GM12878 (cell line): Measurements from ENCODE around the gene XAB2. TPM values are rescaled to one million over a fixed set of nuclear protein-coding genes. Genes with fewer than 3 reads are reported as not detected.

Experiments used
- ATAC-seq: fragments of 200-7000 bp; cut with Tn5 transposase; 3 replicates; pipeline ENCODE4 v1.9.1; 2020; ENCODE audit warnings: mild to moderate bottlenecking, moderate library complexity
- BruUV-seq: library from RNA; stranded (reverse); fragments of 400-500 nt; replicated peaks from 2 replicates; lab custom pipeline; 2021; lab: Mats Ljungman, UMichigan
- CTCF ChIA-PET: fragments of 300-600 bp; sonication (Branson Sonifier 250); formaldehyde crosslinking; extraction: SDS; loops from one replicate; lab custom pipeline; 2021; ENCODE audit warnings: inconsistent platforms; lab: Yijun Ruan, JAX
- POLR2A ChIA-PET: fragments of 350-600 bp; formaldehyde crosslinking; extraction: SDS; loops from one replicate; lab custom pipeline; 2021; ENCODE audit warnings: inconsistent platforms; lab: Charles Lee
- RAD21 ChIA-PET: fragments of 300-600 bp; sonication (Branson Sonifier 250); formaldehyde crosslinking; loops from one replicate; lab custom pipeline; 2023; ENCODE audit warnings: antibody characterized with exemption; ENCODE audit not compliant: unreplicated experiment; lab: Charles Lee
- SMC1A ChIA-PET: fragments of 300-600 bp; sonication (Branson Sonifier 250); formaldehyde crosslinking; loops from one replicate; lab custom pipeline; 2023; ENCODE audit not compliant: unreplicated experiment, uncharacterized antibody; lab: Charles Lee
- DNase-seq: peaks from one replicate; pipeline ENCODE4 v3.0.0-alpha.2; 2011; ENCODE audit warnings: low read depth, low spot score
- FAIRE-seq: peaks from 3 replicates; lab custom pipeline; 2011; peaks lifted over from hg19 to GRCh38; lab: Jason Lieb, UNC
- H2AFZ ChIP-seq: 2 replicates; pipeline ENCODE4 v1.6.0; 2011; ENCODE audit warnings: low read depth, low read length, control low read depth; ENCODE audit not compliant: control insufficient read depth
- H3K27ac ChIP-seq: 2 replicates; pipeline ENCODE4 v1.5.1; 2011; ENCODE audit warnings: control low read depth; ENCODE audit not compliant: control insufficient read depth, insufficient read depth
- H3K27me3 ChIP-seq, 2 experiments: replicated peaks in 1 of 2; 2 replicates each; pipeline versions ENCODE4 v1.6.0 to v1.6.1; 2011; ENCODE audit warnings: low read length in 1 of 2; ENCODE audit not compliant: control insufficient read depth in 2 of 2, insufficient read depth in 2 of 2
- H3K36me3 ChIP-seq, 2 experiments: 2 replicates each; pipeline ENCODE4 v1.5.1; 2011; ENCODE audit warnings: low read length in 1 of 2; ENCODE audit not compliant: control insufficient read depth in 2 of 2, insufficient read depth in 2 of 2
- H3K4me1 ChIP-seq: 2 replicates; pipeline ENCODE4 v1.6.1; 2011; ENCODE audit warnings: mild to moderate bottlenecking, low read length, moderate library complexity, mixed read lengths; ENCODE audit not compliant: control insufficient read depth, insufficient read depth
- H3K4me2 ChIP-seq: 2 replicates; pipeline ENCODE4 v1.6.0; 2011; ENCODE audit warnings: control low read depth; ENCODE audit not compliant: control insufficient read depth, insufficient read depth
- H3K4me3 ChIP-seq: fragments of 200-600 bp; sonication (generic); 2 replicates; pipeline ENCODE4 v1.5.1; 2016
- H3K79me2 ChIP-seq: 2 replicates; pipeline ENCODE4 v1.6.0; 2011; ENCODE audit warnings: low read length; ENCODE audit not compliant: control insufficient read depth, insufficient read depth
- H3K9ac ChIP-seq: 2 replicates; pipeline ENCODE4 v1.8.0; 2011; ENCODE audit warnings: low read length, control low read depth, mixed read lengths; ENCODE audit not compliant: control insufficient read depth, insufficient read depth
- H3K9me3 ChIP-seq: replicated peaks from 3 replicates; pipeline ENCODE4 v1.5.1; 2011; ENCODE audit warnings: mild to moderate bottlenecking, low read length; ENCODE audit not compliant: control insufficient read depth, insufficient read depth
- H4K20me1 ChIP-seq: 2 replicates; pipeline ENCODE4 v1.6.0; 2011; ENCODE audit not compliant: control insufficient read depth, insufficient read depth
- BHLHE40 ChIP-seq, 2 experiments: fragments of 450-650 bp in 1 of 2; IDR thresholded peaks; 2 replicates each; pipeline ENCODE4 v1.6.1; 2011 to 2017; ENCODE audit warnings: low read depth in 2 of 2, borderline replicate concordance in 1 of 2, improper control_type of control experiment in 1 of 2, low read length in 1 of 2, mild to moderate bottlenecking in 1 of 2
- BRCA1 ChIP-seq: IDR thresholded peaks from 2 replicates; pipeline ENCODE4 v1.6.1; 2011; ENCODE audit warnings: low read depth, low read length, improper control_type of control experiment
- IRF4 ChIP-seq: IDR thresholded peaks from 2 replicates; pipeline ENCODE4 v1.6.1; 2011; ENCODE audit warnings: low read depth, low read length
- NR2F1 ChIP-seq: fragments of 450-650 bp; conservative IDR thresholded peaks from 2 replicates; pipeline ENCODE4 v1.6.1; 2017; ENCODE audit warnings: mild to moderate bottlenecking
- POU2F2 ChIP-seq: IDR thresholded peaks from 3 replicates; pipeline ENCODE4 v1.6.1; 2011; ENCODE audit warnings: low read depth, mild to moderate bottlenecking, low read length, borderline replicate concordance
- RELA ChIP-seq: fragments of 450-650 bp; IDR thresholded peaks from 2 replicates; pipeline ENCODE4 v1.8.0; 2014; ENCODE audit warnings: borderline replicate concordance; ENCODE audit not compliant: partially characterized antibody
- SIN3A ChIP-seq: IDR thresholded peaks from 2 replicates; pipeline ENCODE4 v1.6.1; 2012; ENCODE audit warnings: low read depth, low read length, improper control_type of control experiment
- SMAD5 ChIP-seq: IDR thresholded peaks from 2 replicates; pipeline ENCODE4 v1.6.1; 2016; ENCODE audit warnings: antibody characterized with exemption, low read depth
- SPI1 ChIP-seq: IDR thresholded peaks from 2 replicates; pipeline ENCODE4 v1.6.1; 2011; ENCODE audit warnings: low read depth, mild to moderate bottlenecking, low read length, moderate library complexity, borderline replicate concordance; ENCODE audit not compliant: insufficient read depth
- ZSCAN29 ChIP-seq: fragments of 450-650 bp; IDR thresholded peaks from 2 replicates; pipeline ENCODE4 v1.6.1; 2017; ENCODE audit warnings: mild to moderate bottlenecking, moderate library complexity
- WGBS: methylation state at CpG from one replicate; pipeline ENCODE4 v1.1.6; 2016; ENCODE audit warnings: low lambda C conversion rate; ENCODE audit not compliant: insufficient replicate concordance, insufficient coverage; ENCODE audit errors: missing lambda C conversion rate; 5-methylcytosine and 5-hydroxymethylcytosine counted together
- in situ Hi-C: fragments of 300-500 bp; cut with MboI; formaldehyde crosslinking; loops from 9 replicates; pipeline ENCODE4 v1.14.3; 2018; ENCODE audit warnings: mixed read lengths
- intact Hi-C: fragments of 100-400 bp; cut with micrococcal nuclease; formaldehyde crosslinking; loops from one replicate; pipeline ENCODE4 v1.14.2; 2022; ENCODE audit not compliant: unreplicated experiment
- polyA plus RNA-seq, 11 experiments: library from polyadenylated mRNA; depleted of rRNA in 4 of 11; unstranded in 6 of 11; stranded (reverse) in 5 of 11; fragments of >200 nt; fragmentation: Nextera tagmentation in 4 of 11; fragmentation: Illumina TruSeq in 1 of 11; extraction: Ambion mirVana in 4 of 11; extraction: Trizol in 1 of 11; gene quantifications; 1 replicate in 1 of 11; 2 replicates in 10 of 11; pipeline versions ENCODE4 v1.2.1 to v1.2.3, GENCODE V29; 2011 to 2016; ENCODE audit warnings: inconsistent platforms in 2 of 11, missing spikeins in 2 of 11, low read depth in 1 of 11
- total RNA-seq, 4 experiments: library from RNA; depleted of rRNA in 3 of 4; stranded (reverse); fragments of >200 nt in 3 of 4; fragmentation: Illumina TruSeq in 1 of 4; extraction: Trizol in 1 of 4; gene quantifications; 2 replicates each; pipeline versions ENCODE4 v1.2.1 to v1.2.3, GENCODE V29; 2013 to 2021
- TF ChIP-seq, protein P1 (sequence below): fragments of 450-650 bp; IDR thresholded peaks from 2 replicates; pipeline ENCODE4 v1.6.1; 2017; ENCODE audit warnings: mild to moderate bottlenecking, low read depth, inconsistent platforms; ENCODE audit not compliant: poor library complexity, severe bottlenecking

Gene XAB2
- total and polyA plus RNA-seq, 10 of the 15 experiments (the other 5 are each of a cell fraction or from before 2014, with no cell fraction given), result 0.34 to 45.1 (median 18.8) TPM

DNA sequence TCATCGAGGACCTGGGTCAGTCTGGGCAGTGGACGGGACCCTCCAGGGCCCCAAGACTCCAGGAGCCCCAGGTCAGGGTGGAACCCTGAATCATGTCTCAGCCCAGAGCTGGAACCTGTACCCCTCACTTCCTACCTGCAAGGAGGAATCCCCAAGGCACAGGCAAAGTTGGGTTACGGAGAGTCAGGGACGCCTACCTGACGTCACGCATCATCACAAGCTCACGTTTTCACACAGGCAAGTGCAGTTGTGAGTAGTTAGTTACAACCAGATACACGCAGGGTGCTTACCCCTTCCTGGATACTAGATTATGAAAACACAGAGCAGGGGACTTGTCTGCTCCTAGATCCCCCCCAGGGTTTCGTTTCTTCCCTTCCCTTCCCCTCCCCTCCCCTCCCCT is 41.4 kb upstream of the XAB2 start:
- no peak overlapping the region for H3K4me3 ChIP-seq
- peaks cover 5% of the 10 kb centered on the region for H3K4me1 ChIP-seq
- H4K20me1 ChIP-seq, result no peaks in the 10 kb centered on the region
- H3K36me3 ChIP-seq, result no peaks in the 10 kb centered on the region
- peaks cover 4 to 7% of the 10 kb centered on the region in 2 experiments; a peak in 3 of 4 replicates for H3K27me3 ChIP-seq
- H3K27ac ChIP-seq, result no peak overlapping the region
- SMC1A ChIA-PET, result no interaction called here
- CTCF ChIA-PET, result interaction anchor here (0.7 kb wide), 1 partner anchor 30 kb away, joined by 3 read pairs; no protein-coding TSS in a partner anchor
- in situ Hi-C loops, result no loop called here
- H3K9me3 ChIP-seq, result no peaks in the 10 kb centered on the region; the same call in 2 of the 3 replicates
- no peaks in the 10 kb centered on the region for H3K79me2 ChIP-seq
- intact Hi-C loops, result loop anchor here (10.0 kb wide), 1 partner anchor 286 kb away; no protein-coding TSS in a partner anchor
- no peak for DNase-seq
- no peak overlapping the region for H2AFZ ChIP-seq
- FAIRE-seq, result no peak
- no peak for TF ChIP-seq POU2F2
- BruUV-seq, result no TSS peak
- WGBS, result 12% methylated on average over 9 of the region's 9 CpGs
- H3K9ac ChIP-seq, result no peak overlapping the region
- no peak for ATAC-seq
- RAD21 ChIA-PET, result no interaction called here
- POLR2A ChIA-PET, result no interaction called here
- H3K4me2 ChIP-seq, result no peak overlapping the region

DNA sequence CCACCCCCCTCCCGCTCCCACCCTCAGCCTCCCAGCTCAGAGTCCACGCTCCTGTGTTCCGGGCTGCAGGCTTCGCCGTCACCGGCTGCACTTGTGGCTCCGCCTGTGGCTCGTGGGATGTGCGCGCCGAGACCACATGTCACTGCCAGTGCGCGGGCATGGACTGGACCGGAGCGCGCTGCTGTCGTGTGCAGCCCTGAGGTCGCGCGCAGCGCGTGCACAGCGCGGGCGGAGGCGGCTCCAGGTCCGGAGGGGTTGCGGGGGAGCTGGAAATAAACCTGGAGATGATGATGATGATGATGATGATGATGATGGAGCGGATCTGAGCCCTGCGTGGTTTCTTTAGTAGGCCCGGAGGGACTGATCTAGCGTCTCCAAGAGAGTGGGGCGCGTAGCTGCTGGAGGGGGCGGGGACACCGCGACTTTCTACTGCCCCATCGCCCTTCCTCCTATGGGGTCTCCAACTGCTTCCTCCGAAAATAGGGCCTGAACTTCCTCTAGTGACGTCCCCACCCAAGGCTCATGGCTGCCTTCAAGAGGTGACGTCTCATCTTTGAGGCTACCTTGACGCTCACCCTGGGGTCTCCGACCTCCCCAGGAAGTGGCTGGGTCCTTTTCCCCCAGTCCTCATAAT is 40.9 kb upstream of the XAB2 start:
- Histone ChIP-seq H2AFZ (no peak overlapping the region), H3K27me3 (peaks cover 4 to 7% of the 10 kb centered on the region in 2 experiments; a peak in 3 of 4 replicates), H3K36me3 (no peaks in the 10 kb centered on the region), H3K4me3 (no peak overlapping the region), H4K20me1 (no peaks in the 10 kb centered on the region), H3K79me2 (no peaks in the 10 kb centered on the region), H3K9me3 (no peaks in the 10 kb centered on the region), H3K9ac (no peak overlapping the region), H3K4me1 (no peaks in the 10 kb centered on the region; the same call in 1 of the 2 replicates), H3K4me2 (0 out of 2 replicates have a peak overlapping the region, but pooled peaks have one; percentile 11), H3K27ac (no peak overlapping the region)
- SMC1A ChIA-PET, result interaction anchor here (0.7 kb wide), 1 partner anchor 12 kb away, joined by 3 read pairs; no protein-coding TSS in a partner anchor
- no peak for ATAC-seq
- RAD21 ChIA-PET, result no interaction called here
- WGBS, result 4% methylated on average over 37 of the region's 43 CpGs
- FAIRE-seq, result no peak
- CTCF ChIA-PET, result no interaction called here
- TF ChIP-seq SPI1 (no peak), IRF4 (no peak), ZSCAN29 (no peak), SMAD5 (no peak), BHLHE40 (IDR thresholded peaks at IDR 0.05; ENCODE audit: borderline replicate concordance in 1 of 2, low read depth in 2 of 2, low read length in 1 of 2) (no peak), NR2F1 (no peak), SIN3A (no peak), BRCA1 (no peak), RELA (no peak)
- TF ChIP-seq, protein P1, sequence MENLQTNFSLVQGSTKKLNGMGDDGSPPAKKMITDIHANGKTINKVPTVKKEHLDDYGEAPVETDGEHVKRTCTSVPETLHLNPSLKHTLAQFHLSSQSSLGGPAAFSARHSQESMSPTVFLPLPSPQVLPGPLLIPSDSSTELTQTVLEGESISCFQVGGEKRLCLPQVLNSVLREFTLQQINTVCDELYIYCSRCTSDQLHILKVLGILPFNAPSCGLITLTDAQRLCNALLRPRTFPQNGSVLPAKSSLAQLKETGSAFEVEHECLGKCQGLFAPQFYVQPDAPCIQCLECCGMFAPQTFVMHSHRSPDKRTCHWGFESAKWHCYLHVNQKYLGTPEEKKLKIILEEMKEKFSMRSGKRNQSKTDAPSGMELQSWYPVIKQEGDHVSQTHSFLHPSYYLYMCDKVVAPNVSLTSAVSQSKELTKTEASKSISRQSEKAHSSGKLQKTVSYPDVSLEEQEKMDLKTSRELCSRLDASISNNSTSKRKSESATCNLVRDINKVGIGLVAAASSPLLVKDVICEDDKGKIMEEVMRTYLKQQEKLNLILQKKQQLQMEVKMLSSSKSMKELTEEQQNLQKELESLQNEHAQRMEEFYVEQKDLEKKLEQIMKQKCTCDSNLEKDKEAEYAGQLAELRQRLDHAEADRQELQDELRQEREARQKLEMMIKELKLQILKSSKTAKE, result no peak
- intact Hi-C loops, result loop anchor here (10.0 kb wide), 1 partner anchor 285 kb away; no protein-coding TSS in a partner anchor
- in situ Hi-C loops, result no loop called here
- POLR2A ChIA-PET, result no interaction called here
- BruUV-seq, result no TSS peak
- DNase-seq, result no peak
